Panc1 (cell line): ENCODE measurements around the gene BRD3OS.

Experiments
- CTCF ChIP-seq: fragments of 450-650 bp; IDR thresholded peaks from 2 replicates; pipeline ENCODE4 v1.5.1; 2017; ENCODE audit warnings: mild to moderate bottlenecking
- POLR2AphosphoS5 ChIP-seq: IDR thresholded peaks from 2 replicates; pipeline ENCODE4 v1.6.1; 2012; ENCODE audit warnings: mild to moderate bottlenecking, low read depth, low read length, moderate library complexity
- SIN3A ChIP-seq: IDR thresholded peaks from 2 replicates; pipeline ENCODE4 v1.6.1; 2012; ENCODE audit warnings: low read depth, mild to moderate bottlenecking, low read length, moderate library complexity, borderline replicate concordance; ENCODE audit not compliant: insufficient read depth
- TCF7L2 ChIP-seq: IDR thresholded peaks from 2 replicates; pipeline ENCODE4 v1.6.1; 2011; ENCODE audit warnings: mild to moderate bottlenecking, low read depth, low read length, inconsistent platforms
- TF ChIP-seq, protein P1 (sequence below), 2 experiments: IDR thresholded peaks; 2 replicates each; pipeline ENCODE4 v1.6.1; 2011 to 2012; ENCODE audit warnings: low read depth in 2 of 2, control low read depth in 1 of 2, low read length in 1 of 2, mild to moderate bottlenecking in 1 of 2, moderate library complexity in 1 of 2; ENCODE audit not compliant: insufficient read depth in 1 of 2

GRCh38 chr9:134058716-134059115 lies 33.4 kb downstream of the BRD3OS start:
- no peak for TF ChIP-seq CTCF
- TF ChIP-seq POLR2AphosphoS5 = no peak
- TF ChIP-seq SIN3A = no peak
- TF ChIP-seq, protein P1, sequence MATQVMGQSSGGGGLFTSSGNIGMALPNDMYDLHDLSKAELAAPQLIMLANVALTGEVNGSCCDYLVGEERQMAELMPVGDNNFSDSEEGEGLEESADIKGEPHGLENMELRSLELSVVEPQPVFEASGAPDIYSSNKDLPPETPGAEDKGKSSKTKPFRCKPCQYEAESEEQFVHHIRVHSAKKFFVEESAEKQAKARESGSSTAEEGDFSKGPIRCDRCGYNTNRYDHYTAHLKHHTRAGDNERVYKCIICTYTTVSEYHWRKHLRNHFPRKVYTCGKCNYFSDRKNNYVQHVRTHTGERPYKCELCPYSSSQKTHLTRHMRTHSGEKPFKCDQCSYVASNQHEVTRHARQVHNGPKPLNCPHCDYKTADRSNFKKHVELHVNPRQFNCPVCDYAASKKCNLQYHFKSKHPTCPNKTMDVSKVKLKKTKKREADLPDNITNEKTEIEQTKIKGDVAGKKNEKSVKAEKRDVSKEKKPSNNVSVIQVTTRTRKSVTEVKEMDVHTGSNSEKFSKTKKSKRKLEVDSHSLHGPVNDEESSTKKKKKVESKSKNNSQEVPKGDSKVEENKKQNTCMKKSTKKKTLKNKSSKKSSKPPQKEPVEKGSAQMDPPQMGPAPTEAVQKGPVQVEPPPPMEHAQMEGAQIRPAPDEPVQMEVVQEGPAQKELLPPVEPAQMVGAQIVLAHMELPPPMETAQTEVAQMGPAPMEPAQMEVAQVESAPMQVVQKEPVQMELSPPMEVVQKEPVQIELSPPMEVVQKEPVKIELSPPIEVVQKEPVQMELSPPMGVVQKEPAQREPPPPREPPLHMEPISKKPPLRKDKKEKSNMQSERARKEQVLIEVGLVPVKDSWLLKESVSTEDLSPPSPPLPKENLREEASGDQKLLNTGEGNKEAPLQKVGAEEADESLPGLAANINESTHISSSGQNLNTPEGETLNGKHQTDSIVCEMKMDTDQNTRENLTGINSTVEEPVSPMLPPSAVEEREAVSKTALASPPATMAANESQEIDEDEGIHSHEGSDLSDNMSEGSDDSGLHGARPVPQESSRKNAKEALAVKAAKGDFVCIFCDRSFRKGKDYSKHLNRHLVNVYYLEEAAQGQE (IDR thresholded peaks at IDR 0.05; ENCODE audit: insufficient read depth in 1 of 2, low read depth in 2 of 2, low read length in 1 of 2) = no peak
- TF ChIP-seq TCF7L2 = no peak
